ENCODE measurements around the gene RETN.

Gene RETN

GRCh38 chr19:7632340-7633203, 36.3 kb upstream of the RETN start:
- Mint-ChIP-seq H3K9me3 (no peaks in the 10 kb centered on the region), H3K4me3 (no peak overlapping the region), H3K36me3 (ENCODE audit: low read depth) (peaks cover 7% of the 10 kb centered on the region), H3K27me3 (no peaks in the 10 kb centered on the region), H3K4me1 (peaks cover 43% of the 10 kb centered on the region), H3K27ac (no peak overlapping the region)
- no peak for ATAC-seq
- no peak for DNase-seq

GRCh38 chr19:7633698-7634097, 35.2 kb upstream of the RETN start, which contains the start of gene PCP2:
TSS of gene PCP2 (minus strand) at chr19:7633719. CDS start at chr19:7633457, 262 bp downstream.
- DNase-seq = no peak
- ATAC-seq = no peak
- Mint-ChIP-seq H3K36me3 (ENCODE audit: low read depth) (peaks cover 7% of the 10 kb centered on the region), H3K27me3 (no peaks in the 10 kb centered on the region), H3K4me3 (no peak within 1 kb of the TSS), H3K9me3 (no peaks in the 10 kb centered on the region), H3K27ac (no peak within 1 kb of the TSS), H3K4me1 (peaks cover 40% of the 10 kb centered on the region)

- peaks cover 9% of the 10 kb centered on the region for H3K36me3 Mint-ChIP-seq (ENCODE audit: low read depth)
- no peak for ATAC-seq
- peaks cover 32% of the 10 kb centered on the region for H3K4me1 Mint-ChIP-seq
- DNase-seq = no peak
- no peaks in the 10 kb centered on the region for H3K9me3 Mint-ChIP-seq
- H3K4me3 Mint-ChIP-seq = peak overlapping the region; percentile 81
- H3K27ac Mint-ChIP-seq = no peak overlapping the region
- no peaks in the 10 kb centered on the region for H3K27me3 Mint-ChIP-seq
Measured at GRCh38 chr19:7635670-7636069, 33.2 kb upstream of the RETN start.

- DNase-seq (no peak), ATAC-seq (no peak)
- peak overlapping the region; percentile 81 for H3K4me3 Mint-ChIP-seq
- H3K36me3 Mint-ChIP-seq (ENCODE audit: low read depth) = peaks cover 9% of the 10 kb centered on the region
- H3K27me3 Mint-ChIP-seq = no peaks in the 10 kb centered on the region
- peaks cover 28% of the 10 kb centered on the region for H3K4me1 Mint-ChIP-seq
- H3K27ac Mint-ChIP-seq = peak overlapping the region; percentile 86
- H3K9me3 Mint-ChIP-seq = no peaks in the 10 kb centered on the region
Measured at GRCh38 chr19:7636317-7636690, 32.5 kb upstream of the RETN start.

- peaks cover 28% of the 10 kb centered on the region for H3K4me1 Mint-ChIP-seq
- no peaks in the 10 kb centered on the region for H3K27me3 Mint-ChIP-seq
- H3K36me3 Mint-ChIP-seq (ENCODE audit: low read depth) = peaks cover 9% of the 10 kb centered on the region
- peak; percentile 79 for ATAC-seq
- peak within 1 kb of the TSS; percentile 81 for H3K4me3 Mint-ChIP-seq
- peak; percentile 93 for DNase-seq
- peak within 1 kb of the TSS; percentile 86 for H3K27ac Mint-ChIP-seq
- H3K9me3 Mint-ChIP-seq = no peaks in the 10 kb centered on the region
Measured at GRCh38 chr19:7636691-7637373, 32.0 kb upstream of the RETN start, which contains the start of gene STXBP2. TSS of gene STXBP2 (plus strand) at chr19:7637110. CDS start at chr19:7637150, 40 bp downstream.

- Mint-ChIP-seq H3K27me3 (no peaks in the 10 kb centered on the region), H3K27ac (peak overlapping the region; percentile 35), H3K4me3 (peak overlapping the region; percentile 81), H3K36me3 (ENCODE audit: low read depth) (peaks cover 9% of the 10 kb centered on the region), H3K9me3 (no peaks in the 10 kb centered on the region), H3K4me1 (peaks cover 28% of the 10 kb centered on the region)
- no peak for ATAC-seq
- DNase-seq = no peak
Measured at GRCh38 chr19:7637374-7638256, 31.2 kb upstream of the RETN start.

- Mint-ChIP-seq H3K4me3 (peak overlapping the region; percentile 26), H3K27me3 (no peaks in the 10 kb centered on the region), H3K36me3 (ENCODE audit: low read depth) (peaks cover 8% of the 10 kb centered on the region), H3K9me3 (no peaks in the 10 kb centered on the region), H3K27ac (no peak overlapping the region), H3K4me1 (peaks cover 28% of the 10 kb centered on the region)
- DNase-seq = no peak
- ATAC-seq = no peak
Measured at GRCh38 chr19:7638802-7639465, 29.9 kb upstream of the RETN start.

- DNase-seq = no peak
- Mint-ChIP-seq H3K27me3 (no peaks in the 10 kb centered on the region), H3K27ac (no peak overlapping the region), H3K4me3 (no peak overlapping the region), H3K9me3 (no peaks in the 10 kb centered on the region), H3K4me1 (peaks cover 28% of the 10 kb centered on the region), H3K36me3 (ENCODE audit: low read depth) (peaks cover 8% of the 10 kb centered on the region)
- no peak for ATAC-seq
Measured at GRCh38 chr19:7639863-7640348, 28.9 kb upstream of the RETN start.

GRCh38 chr19:7640803-7641202, 28.0 kb upstream of the RETN start:
- ATAC-seq = no peak
- H3K36me3 Mint-ChIP-seq (ENCODE audit: low read depth) = peaks cover 8% of the 10 kb centered on the region
- no peaks in the 10 kb centered on the region for H3K9me3 Mint-ChIP-seq
- H3K27me3 Mint-ChIP-seq = no peaks in the 10 kb centered on the region
- H3K4me1 Mint-ChIP-seq = peaks cover 28% of the 10 kb centered on the region
- no peak for DNase-seq
- no peak overlapping the region for H3K4me3 Mint-ChIP-seq
- no peak overlapping the region for H3K27ac Mint-ChIP-seq

- peaks cover 8% of the 10 kb centered on the region for H3K36me3 Mint-ChIP-seq (ENCODE audit: low read depth)
- no peaks in the 10 kb centered on the region for H3K9me3 Mint-ChIP-seq
- peaks cover 24% of the 10 kb centered on the region for H3K4me1 Mint-ChIP-seq
- DNase-seq = no peak
- ATAC-seq = no peak
- H3K4me3 Mint-ChIP-seq = no peak overlapping the region
- H3K27me3 Mint-ChIP-seq = no peaks in the 10 kb centered on the region
- H3K27ac Mint-ChIP-seq = no peak overlapping the region
Measured at GRCh38 chr19:7641290-7642276, 27.3 kb upstream of the RETN start.

- DNase-seq (no peak), ATAC-seq (no peak)
- Mint-ChIP-seq H3K27me3 (no peaks in the 10 kb centered on the region), H3K9me3 (no peaks in the 10 kb centered on the region), H3K36me3 (ENCODE audit: low read depth) (peaks cover 8% of the 10 kb centered on the region), H3K27ac (no peak overlapping the region), H3K4me3 (no peak overlapping the region), H3K4me1 (peaks cover 21% of the 10 kb centered on the region)
Measured at GRCh38 chr19:7642295-7643030, 26.4 kb upstream of the RETN start.

- H3K27me3 Mint-ChIP-seq = no peaks in the 10 kb centered on the region
- no peaks in the 10 kb centered on the region for H3K9me3 Mint-ChIP-seq
- H3K4me3 Mint-ChIP-seq = no peak overlapping the region
- peaks cover 8% of the 10 kb centered on the region for H3K36me3 Mint-ChIP-seq (ENCODE audit: low read depth)
- no peak for ATAC-seq
- no peak overlapping the region for H3K27ac Mint-ChIP-seq
- DNase-seq = no peak
- H3K4me1 Mint-ChIP-seq = peaks cover 17% of the 10 kb centered on the region
Measured at GRCh38 chr19:7643031-7643415, 25.8 kb upstream of the RETN start.
